B cell (primary cell): ENCODE measurements around the gene TNPO3. TPM values are rescaled to one million over a fixed set of nuclear protein-coding genes. Genes with fewer than 3 reads are reported as not detected.

ENCODE experiments used
- ATAC-seq: fragments of 200-7000 bp; cut with Tn5 transposase; one replicate; pipeline ENCODE4 v1.10.0; 2021; ENCODE audit warnings: low read depth, mild to moderate bottlenecking, moderate number of reproducible peaks, moderate library complexity
- CTCF ChIA-PET: fragments of 350-600 bp; sonication (Branson Sonifier 250); formaldehyde crosslinking; loops from one replicate; lab custom pipeline; 2021; ENCODE audit warnings: antibody characterized with exemption, inconsistent platforms; lab: Charles Lee
- POLR2A ChIA-PET: fragments of 350-600 bp; sonication (Branson Sonifier 250); formaldehyde crosslinking; loops from one replicate; lab custom pipeline; 2021; ENCODE audit warnings: antibody characterized with exemption; lab: Charles Lee
- DNase-seq: peaks from one replicate; pipeline ENCODE4 v3.0.0; 2013
- H2AFZ ChIP-seq: 2 replicates; pipeline ENCODE4 v1.6.1; 2012; ENCODE audit warnings: mild to moderate bottlenecking, low read depth, low read length; ENCODE audit not compliant: insufficient read depth, poor library complexity, severe bottlenecking
- H3K27ac ChIP-seq, 2 donors: 1 replicate in 1 of 2; 2 replicates in 1 of 2; pipeline ENCODE4 v1.5.1; 2012 to 2013; ENCODE audit warnings: low read length in 2 of 2, mild to moderate bottlenecking in 2 of 2, moderate library complexity in 1 of 2
- H3K27me3 ChIP-seq, 4 experiments: fragments of 200-600 bp in 1 of 4; sonication (generic) in 1 of 4; replicated peaks in 1 of 4; 1 replicate in 2 of 4; 2 replicates in 2 of 4; pipeline versions ENCODE4 v1.6.1 to v1.7.0; 2013 to 2016; ENCODE audit warnings: low read length in 3 of 4, mild to moderate bottlenecking in 2 of 4, mixed read lengths in 1 of 4, moderate library complexity in 1 of 4; ENCODE audit not compliant: insufficient read depth in 4 of 4, control insufficient read depth in 3 of 4; ENCODE audit errors: control extremely low read depth in 1 of 4
- H3K36me3 ChIP-seq, 2 experiments: replicated peaks in 1 of 2; 1 replicate in 1 of 2; 2 replicates in 1 of 2; pipeline versions ENCODE4 v1.6.1 to v1.7.1; 2013; ENCODE audit warnings: low read length in 1 of 2; ENCODE audit not compliant: insufficient read depth in 2 of 2, control insufficient read depth in 1 of 2; ENCODE audit errors: control extremely low read depth in 1 of 2, extremely low read depth in 1 of 2
- H3K4me1 ChIP-seq, 2 donors: fragments of 200-600 bp in 1 of 2; sonication (generic) in 1 of 2; 1 replicate in 1 of 2; 2 replicates in 1 of 2; pipeline versions ENCODE4 v1.5.1 to v1.6.1; 2013 to 2017; ENCODE audit warnings: low read length in 2 of 2; ENCODE audit not compliant: control insufficient read depth in 2 of 2, insufficient read depth in 2 of 2
- H3K4me2 ChIP-seq: replicated peaks from 2 replicates; pipeline ENCODE3; 2012; ENCODE audit warnings: mild to moderate bottlenecking, low read depth, low read length; ENCODE audit not compliant: poor library complexity, severe bottlenecking
- H3K4me3 ChIP-seq, 5 experiments: fragments of 200-600 bp in 1 of 5; sonication (generic) in 1 of 5; 1 replicate in 3 of 5; 2 replicates in 2 of 5; pipeline versions ENCODE4 v1.5.1 to v1.7.0; 2011 to 2016; ENCODE audit warnings: low read length in 4 of 5, mild to moderate bottlenecking in 4 of 5, low read depth in 2 of 5, control low read depth in 1 of 5, moderate library complexity in 1 of 5; ENCODE audit not compliant: insufficient read depth in 1 of 5; ENCODE audit errors: control extremely low read depth in 1 of 5, extremely low read depth in 1 of 5
- H3K79me2 ChIP-seq: fragments of 200-600 bp; sonication (generic); one replicate; pipeline ENCODE4 v1.6.0; 2016; ENCODE audit warnings: low read length; ENCODE audit not compliant: control insufficient read depth, insufficient read depth
- H3K9ac ChIP-seq: fragments of 200-600 bp; sonication (generic); 2 replicates; pipeline ENCODE4 v1.6.1; 2017; ENCODE audit warnings: mild to moderate bottlenecking, low read length, moderate library complexity
- H3K9me3 ChIP-seq, 3 donors: one replicate each; pipeline versions ENCODE4 v1.6.1 to v1.7.1; 2013; ENCODE audit warnings: low read length in 2 of 3; ENCODE audit not compliant: control insufficient read depth in 2 of 3, insufficient read depth in 1 of 3; ENCODE audit errors: control extremely low read depth in 1 of 3
- H4K20me1 ChIP-seq: 2 replicates; pipeline ENCODE4 v1.6.0; 2012; ENCODE audit warnings: mild to moderate bottlenecking, low read length; ENCODE audit not compliant: insufficient read depth, control insufficient read depth, poor library complexity, severe bottlenecking
- H3K27ac Mint-ChIP-seq: one replicate; pipeline ENCODE4 v1.8.0; 2021; ENCODE audit warnings: mixed read lengths
- H3K27me3 Mint-ChIP-seq: one replicate; pipeline ENCODE4 v1.8.0; 2021; ENCODE audit warnings: mixed read lengths
- H3K4me1 Mint-ChIP-seq: one replicate; pipeline ENCODE4 v1.8.0; 2021; ENCODE audit warnings: mixed read lengths
- H3K4me3 Mint-ChIP-seq: one replicate; pipeline ENCODE4 v1.8.0; 2021; ENCODE audit warnings: mixed read lengths
- H3K9me3 Mint-ChIP-seq: one replicate; pipeline ENCODE4 v1.8.0; 2022; ENCODE audit warnings: mixed read lengths; ENCODE audit not compliant: insufficient read depth
- EZH2 ChIP-seq: IDR thresholded peaks from 2 replicates; pipeline ENCODE4 v1.6.1; 2012; ENCODE audit warnings: borderline replicate concordance, low read depth, mild to moderate bottlenecking, moderate library complexity, low read length; ENCODE audit not compliant: insufficient read depth, poor library complexity, severe bottlenecking
- WGBS: methylation state at CpG from one replicate; pipeline ENCODE4 v1.1.5; 2013; ENCODE audit warnings: missing lambda C conversion rate; ENCODE audit not compliant: insufficient coverage; 5-methylcytosine and 5-hydroxymethylcytosine counted together
- intact Hi-C: fragments of 100-400 bp; cut with micrococcal nuclease; formaldehyde crosslinking; loops from one replicate; pipeline ENCODE4 v1.10.0; 2022
- polyA plus RNA-seq: library from polyadenylated mRNA; depleted of rRNA; stranded (reverse); fragments of >200 nt; gene quantifications from 2 replicates; pipeline ENCODE4 v1.2.3, GENCODE V29; 2012
- total RNA-seq, 2 donors: library from RNA; stranded (reverse); fragments of 120-200 nt in 1 of 2; gene quantifications; 1 replicate in 1 of 2; 2 replicates in 1 of 2; pipeline versions ENCODE4 v1.2.3 to v1.2.4, GENCODE V29; 2013 to 2022
- TF ChIP-seq, protein P1 (sequence below): fragments of 200-600 bp; IDR thresholded peaks from one replicate; pipeline ENCODE4 v1.8.0; 2022; ENCODE audit warnings: antibody characterized with exemption, mild to moderate bottlenecking

Gene TNPO3
- total and polyA plus RNA-seq, 2 donors (not counting 1 experiment from before 2014, with no cell fraction given), result 19.0 to 48.3 TPM

DNA sequence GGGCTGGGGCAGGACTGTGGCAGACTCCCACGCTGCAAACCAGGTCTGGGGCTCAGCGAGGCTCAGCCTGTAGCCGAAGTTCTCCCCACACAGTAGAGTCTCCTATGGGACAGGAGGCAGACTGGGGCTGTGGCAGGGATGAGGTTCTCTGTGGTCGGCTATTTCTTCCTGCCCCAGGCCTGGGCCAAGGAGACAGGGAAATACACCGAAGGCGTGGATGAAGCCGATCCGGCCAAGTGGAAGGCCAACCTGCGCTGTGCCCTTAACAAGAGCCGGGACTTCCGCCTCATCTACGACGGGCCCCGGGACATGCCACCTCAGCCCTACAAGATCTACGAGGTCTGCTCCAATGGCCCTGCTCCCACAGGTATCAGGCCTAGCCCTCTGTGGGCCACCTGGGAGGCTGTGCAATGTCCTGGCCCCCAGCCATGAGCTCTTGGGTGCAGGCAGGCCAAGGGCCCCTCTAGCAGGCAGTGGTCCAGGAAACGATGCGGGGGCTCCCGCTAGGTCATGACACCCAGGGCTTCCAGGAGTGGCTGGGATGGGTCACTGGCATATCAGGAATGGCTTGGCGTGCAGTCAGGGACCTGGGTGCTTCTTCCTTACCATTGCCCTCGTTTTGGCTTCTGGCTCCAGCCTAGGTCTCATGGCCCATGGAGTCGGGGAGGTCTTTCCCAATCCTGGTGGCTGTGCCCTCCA, 109.1 kb downstream of the TNPO3 start:
- no peak overlapping the region for H3K27ac Mint-ChIP-seq
- ATAC-seq (no peak), DNase-seq (no peak)
- H3K9me3 ChIP-seq, result no peaks in the 10 kb centered on the region
- no peak overlapping the region for H2AFZ ChIP-seq
- no peak overlapping the region for H3K4me3 Mint-ChIP-seq
- peaks cover 22% of the 10 kb centered on the region for H4K20me1 ChIP-seq
- peaks cover 9 to 20% of the 10 kb centered on the region in 2 donors for H3K4me1 ChIP-seq
- 97% methylated on average over 21 of the region's 21 CpGs for whole genome bisulfite sequencing
- H3K4me3 ChIP-seq, result no peak overlapping the region
- no peak overlapping the region for H3K27ac ChIP-seq
- peaks cover 30% of the 10 kb centered on the region for H3K4me1 Mint-ChIP-seq
- H3K79me2 ChIP-seq, result peaks cover 39% of the 10 kb centered on the region
- CTCF ChIA-PET, result interaction anchor here (1.4 to 1.7 kb wide), 2 partner anchors 27 to 146 kb away, joined by 4 read pairs; no protein-coding TSS in a partner anchor
- H3K9ac ChIP-seq, result no peak overlapping the region
- H3K27me3 ChIP-seq, result no peaks in the 10 kb centered on the region
- intact Hi-C loops, result no loop called here
- peaks cover 0 to 65% of the 10 kb centered on the region in 2 experiments for H3K36me3 ChIP-seq
- no peak for TF ChIP-seq EZH2
- TF ChIP-seq, protein P1, sequence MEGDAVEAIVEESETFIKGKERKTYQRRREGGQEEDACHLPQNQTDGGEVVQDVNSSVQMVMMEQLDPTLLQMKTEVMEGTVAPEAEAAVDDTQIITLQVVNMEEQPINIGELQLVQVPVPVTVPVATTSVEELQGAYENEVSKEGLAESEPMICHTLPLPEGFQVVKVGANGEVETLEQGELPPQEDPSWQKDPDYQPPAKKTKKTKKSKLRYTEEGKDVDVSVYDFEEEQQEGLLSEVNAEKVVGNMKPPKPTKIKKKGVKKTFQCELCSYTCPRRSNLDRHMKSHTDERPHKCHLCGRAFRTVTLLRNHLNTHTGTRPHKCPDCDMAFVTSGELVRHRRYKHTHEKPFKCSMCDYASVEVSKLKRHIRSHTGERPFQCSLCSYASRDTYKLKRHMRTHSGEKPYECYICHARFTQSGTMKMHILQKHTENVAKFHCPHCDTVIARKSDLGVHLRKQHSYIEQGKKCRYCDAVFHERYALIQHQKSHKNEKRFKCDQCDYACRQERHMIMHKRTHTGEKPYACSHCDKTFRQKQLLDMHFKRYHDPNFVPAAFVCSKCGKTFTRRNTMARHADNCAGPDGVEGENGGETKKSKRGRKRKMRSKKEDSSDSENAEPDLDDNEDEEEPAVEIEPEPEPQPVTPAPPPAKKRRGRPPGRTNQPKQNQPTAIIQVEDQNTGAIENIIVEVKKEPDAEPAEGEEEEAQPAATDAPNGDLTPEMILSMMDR, result no peak
- POLR2A ChIA-PET, result no interaction called here
- H3K9me3 Mint-ChIP-seq, result no peaks in the 10 kb centered on the region
- no peaks in the 10 kb centered on the region for H3K27me3 Mint-ChIP-seq
- H3K4me2 ChIP-seq, result no peak overlapping the region
